GM18507 (cell line): Measurements from ENCODE around the gene CCDC92.

ENCODE experiments used
- DNase-seq: peaks from one replicate; pipeline ENCODE4 v3.0.0; 2011; ENCODE audit warnings: low read depth; ENCODE audit not compliant: insufficient read length; ENCODE audit errors: extremely low spot score
- FAIRE-seq: peaks from 2 replicates; lab custom pipeline; 2011; peaks lifted over from hg19 to GRCh38; lab: Jason Lieb, UNC

Gene CCDC92

GRCh38 chr12:123982269-123982668, 9.6 kb upstream of the CCDC92 start:
- no peak for FAIRE-seq
- DNase-seq, result no peak

DNA sequence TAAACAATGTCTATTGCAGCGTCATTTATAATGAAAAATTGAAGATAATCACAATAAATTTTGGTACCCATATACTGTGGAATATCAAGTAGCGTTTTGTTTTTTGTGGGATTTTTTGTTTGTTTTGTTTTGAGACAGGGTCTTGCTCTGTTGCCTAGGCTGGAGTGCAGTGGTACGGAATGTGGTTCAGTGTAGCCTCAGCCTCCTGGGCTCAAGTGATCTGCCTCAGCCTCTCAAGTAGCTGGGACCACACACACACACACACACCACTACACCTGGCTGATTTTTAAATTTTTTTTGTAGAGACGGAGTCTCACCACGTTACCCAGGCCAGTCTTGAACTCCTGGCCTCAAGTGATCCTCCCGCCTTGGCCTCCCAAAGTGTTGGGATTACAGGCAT, 6.9 kb upstream of the CCDC92 start:
- FAIRE-seq (no peak), DNase-seq (no peak)

DNA sequence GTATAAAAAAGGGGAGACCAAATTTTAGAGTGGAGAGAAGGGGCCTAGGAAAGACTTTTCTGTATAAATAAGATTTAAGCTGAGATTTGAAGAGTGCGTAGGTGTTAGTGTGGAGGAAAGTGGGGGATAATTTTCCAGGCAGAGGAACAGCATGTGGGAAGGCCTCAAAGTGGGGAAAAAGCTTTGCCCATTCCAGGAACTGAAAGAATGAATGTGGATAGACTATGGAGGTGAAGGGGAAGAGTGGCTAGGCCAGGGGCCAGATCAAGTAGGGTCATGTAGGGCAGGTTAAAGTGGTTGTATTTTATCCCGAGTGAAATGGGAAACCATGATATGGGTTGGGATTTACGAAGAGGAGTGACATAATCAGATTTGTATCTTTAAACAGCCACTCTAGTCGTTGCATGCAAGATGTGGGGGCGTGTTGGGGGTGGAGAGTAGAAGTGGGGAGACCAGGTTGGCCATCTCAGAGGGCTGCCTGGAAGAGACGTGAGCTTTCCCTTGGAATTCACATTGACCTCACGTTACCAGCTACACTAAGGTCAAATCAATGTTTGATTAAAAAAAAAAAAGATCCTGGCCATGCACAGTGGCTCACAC, 3.7 kb upstream of the CCDC92 start:
- no peak for DNase-seq
- no peak for FAIRE-seq

GRCh38 chr12:123973552-123974341, 1.1 kb upstream of the CCDC92 start:
- DNase-seq (no peak), FAIRE-seq (no peak)

DNA sequence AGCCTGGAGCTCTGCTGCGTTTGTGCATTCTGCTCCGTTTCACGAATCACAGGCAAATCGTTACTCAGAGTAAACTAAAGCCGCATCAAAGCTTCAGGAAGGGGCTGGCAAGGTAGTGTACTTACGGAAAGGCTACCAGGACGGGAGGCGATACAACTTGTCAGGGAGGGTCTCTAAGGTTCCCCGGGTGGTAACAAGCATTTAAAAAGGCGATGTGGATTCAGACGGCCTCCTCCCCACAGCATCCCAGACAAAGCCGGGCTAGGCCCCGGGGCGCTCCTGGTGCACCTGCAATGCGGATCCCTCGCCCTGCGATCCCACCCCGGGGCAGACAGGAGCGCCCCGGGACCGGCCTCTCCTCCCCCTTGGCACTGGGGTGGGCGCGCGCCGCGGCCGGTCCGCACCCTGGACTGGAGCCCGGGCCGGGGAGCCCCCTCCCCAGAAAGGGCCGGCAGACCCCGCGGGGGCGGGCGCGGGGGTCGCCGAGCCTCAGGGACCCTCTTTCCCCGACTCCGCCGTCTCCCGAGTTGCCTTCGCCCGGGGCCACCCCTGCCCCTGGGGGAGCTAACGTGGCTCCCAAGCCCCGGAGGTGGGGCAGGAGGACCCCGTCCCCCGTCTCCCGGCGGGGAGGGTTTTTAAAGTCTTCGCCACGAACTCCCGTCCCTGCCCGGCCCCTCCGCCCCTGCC, 718 bp downstream of the CCDC92 start:
- FAIRE-seq (no peak), DNase-seq (no peak)

GRCh38 chr12:123971449-123971769, 1.2 kb downstream of the CCDC92 start:
- DNase-seq, result no peak
- FAIRE-seq, result peak; percentile 18

- no peak for FAIRE-seq
- DNase-seq, result no peak
These were observed 5.5 kb downstream of the CCDC92 start for GRCh38 chr12:123967121-123967586.

DNA sequence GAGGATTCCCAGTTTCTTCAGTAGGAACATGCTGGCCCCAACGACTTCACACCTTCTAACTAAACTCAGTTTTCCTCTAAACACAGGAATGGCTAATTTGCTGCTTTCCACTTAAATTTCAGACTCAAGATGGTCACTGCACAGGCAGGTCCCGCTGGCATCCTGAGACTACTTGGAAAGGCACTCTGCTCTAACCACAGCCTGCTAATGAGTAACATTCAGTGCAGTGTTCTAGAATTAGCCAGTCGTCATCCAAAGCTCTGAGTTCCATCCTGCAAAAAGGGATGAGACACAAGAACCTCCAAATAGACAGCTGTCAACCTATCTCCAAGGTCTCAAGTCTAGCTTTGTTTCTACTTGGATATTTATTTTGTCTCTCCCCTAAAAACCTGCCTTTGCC, 6.0 kb downstream of the CCDC92 start:
- no peak for DNase-seq
- FAIRE-seq, result no peak

GRCh38 chr12:123965382-123965781, 7.2 kb downstream of the CCDC92 start:
- FAIRE-seq (no peak), DNase-seq (no peak)

DNA sequence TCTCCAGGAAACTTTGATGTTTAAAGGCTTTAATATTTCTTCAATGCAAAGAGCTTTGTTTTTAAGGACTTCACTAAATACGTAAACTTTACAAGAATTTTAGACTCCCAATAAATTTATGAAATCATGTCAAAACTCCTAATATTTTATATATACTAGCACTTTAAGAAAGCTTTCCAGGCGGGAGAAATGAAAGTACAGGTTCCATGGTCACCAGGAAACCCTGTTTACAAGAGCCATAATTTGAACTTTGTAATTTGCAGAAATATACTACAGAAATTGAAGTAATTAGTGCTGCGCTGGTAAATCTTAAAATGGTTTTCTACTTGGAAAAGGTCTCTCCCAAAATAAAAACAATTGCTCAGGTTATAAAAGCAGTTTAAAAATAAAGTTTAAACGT, 8.8 kb downstream of the CCDC92 start:
- DNase-seq (no peak), FAIRE-seq (no peak)

DNA sequence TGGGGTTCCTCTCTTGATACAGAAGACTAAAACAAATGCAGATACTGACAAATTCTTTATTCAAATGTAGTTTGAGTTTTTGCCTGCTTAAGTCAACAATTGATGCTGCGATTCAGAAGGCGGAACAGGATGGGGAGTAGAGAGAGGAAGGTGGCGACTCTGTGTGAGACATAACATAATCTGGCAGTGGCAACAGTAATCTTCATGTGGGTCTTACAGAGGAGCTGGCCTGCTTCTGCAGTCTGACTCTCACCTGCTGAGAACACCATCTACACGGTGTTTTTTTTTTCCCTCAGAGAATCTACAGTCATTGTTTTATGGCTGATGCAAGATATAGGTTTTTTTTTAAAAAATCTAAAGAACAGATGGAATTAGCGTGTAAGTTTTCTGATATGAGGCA, 10.1 kb downstream of the CCDC92 start:
- no peak for DNase-seq
- FAIRE-seq, result no peak

GRCh38 chr12:123961585-123962345, 10.9 kb downstream of the CCDC92 start:
- FAIRE-seq, result no peak

GRCh38 chr12:123960856-123961255, 11.8 kb downstream of the CCDC92 start:
- FAIRE-seq, result no peak
- no peak for DNase-seq

More at GRCh38 chr12:123961585-123962345, 10.9 kb downstream of the CCDC92 start:
- DNase-seq, result no peak

- DNase-seq (no peak), FAIRE-seq (no peak)
These were observed 12.4 kb downstream of the CCDC92 start for GRCh38 chr12:123960029-123960735.

DNA sequence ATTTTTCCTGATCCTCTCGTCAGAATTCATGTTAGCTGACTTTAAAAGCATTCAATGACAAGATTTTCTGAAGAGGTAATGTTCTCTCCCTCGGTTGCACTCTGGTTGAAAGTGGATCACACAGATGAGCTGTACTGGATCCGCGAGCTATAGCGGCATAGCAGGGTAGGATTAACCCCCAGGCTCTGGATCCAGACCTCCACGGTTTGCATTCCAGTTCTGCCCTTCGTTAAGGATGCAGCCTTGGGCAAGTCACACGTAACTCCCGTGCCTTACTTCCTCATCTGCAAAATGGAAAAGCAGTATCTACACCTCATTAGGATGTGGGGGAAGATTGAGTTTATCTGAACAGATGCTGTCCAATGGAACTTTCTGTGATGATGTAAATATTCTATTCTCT, 13.8 kb downstream of the CCDC92 start:
- FAIRE-seq (no peak), DNase-seq (no peak)

DNA sequence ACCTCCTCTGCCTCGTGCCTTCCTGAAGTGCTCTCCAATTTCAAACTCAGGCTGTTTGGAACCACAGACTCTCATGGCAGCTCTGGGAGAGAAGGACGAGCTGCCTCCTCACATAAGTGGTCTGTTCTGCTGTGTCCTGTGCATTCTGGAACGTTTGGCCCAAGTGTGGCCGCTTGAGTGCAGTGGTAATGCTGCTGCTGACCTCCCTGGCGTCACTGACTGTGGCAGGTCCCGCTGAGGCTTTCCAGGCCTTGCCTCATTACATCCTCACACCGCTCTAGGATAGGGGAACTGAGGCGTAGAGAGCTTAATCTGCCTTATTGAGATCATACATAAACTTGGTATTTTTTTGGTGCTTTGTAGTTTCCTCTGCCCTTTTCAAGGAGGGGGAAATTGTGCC, 14.2 kb downstream of the CCDC92 start:
- no peak for DNase-seq
- no peak for FAIRE-seq

DNA sequence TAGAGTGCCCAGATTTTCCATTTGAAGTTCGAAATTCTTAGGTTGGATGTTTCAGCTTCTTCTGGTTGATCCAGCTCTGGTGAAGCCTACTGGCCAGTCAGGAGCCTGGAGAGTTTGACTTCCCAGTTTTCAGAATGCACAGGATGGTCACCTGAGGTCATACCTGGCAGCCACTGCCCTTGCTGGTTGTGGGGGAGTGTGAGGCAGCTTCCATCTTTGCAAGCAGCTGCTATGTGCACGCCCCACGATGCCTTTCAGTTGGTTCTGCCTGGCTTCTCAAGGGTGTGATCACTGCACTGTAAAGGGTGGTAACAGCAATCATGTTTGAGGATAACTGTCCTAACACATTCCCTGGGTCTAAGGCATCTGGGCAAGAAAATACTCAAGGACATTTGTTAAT, 15.4 kb downstream of the CCDC92 start:
- DNase-seq (no peak), FAIRE-seq (no peak)

- no peak for FAIRE-seq
- no peak for DNase-seq
These were observed 16.4 kb downstream of the CCDC92 start for GRCh38 chr12:123956249-123956648.

- no peak for FAIRE-seq
These were observed 17.8 kb downstream of the CCDC92 start for GRCh38 chr12:123954647-123955350.

More at GRCh38 chr12:123954647-123955350, 17.8 kb downstream of the CCDC92 start:
- no peak for DNase-seq
